GM12874 (cell line): ENCODE data around the gene FBXL16.
A peak's percentile ranks its signal among the peaks of the same experiment; 100 is the strongest.

Experiments
- TF ChIP-seq, protein P1 (sequence below): IDR thresholded peaks from 2 replicates; pipeline ENCODE4 v1.5.1; 2011; ENCODE audit warnings: low read depth, mild to moderate bottlenecking, control low read depth, low read length, moderate library complexity; ENCODE audit not compliant: insufficient read depth

The FBXL16 gene

DNA sequence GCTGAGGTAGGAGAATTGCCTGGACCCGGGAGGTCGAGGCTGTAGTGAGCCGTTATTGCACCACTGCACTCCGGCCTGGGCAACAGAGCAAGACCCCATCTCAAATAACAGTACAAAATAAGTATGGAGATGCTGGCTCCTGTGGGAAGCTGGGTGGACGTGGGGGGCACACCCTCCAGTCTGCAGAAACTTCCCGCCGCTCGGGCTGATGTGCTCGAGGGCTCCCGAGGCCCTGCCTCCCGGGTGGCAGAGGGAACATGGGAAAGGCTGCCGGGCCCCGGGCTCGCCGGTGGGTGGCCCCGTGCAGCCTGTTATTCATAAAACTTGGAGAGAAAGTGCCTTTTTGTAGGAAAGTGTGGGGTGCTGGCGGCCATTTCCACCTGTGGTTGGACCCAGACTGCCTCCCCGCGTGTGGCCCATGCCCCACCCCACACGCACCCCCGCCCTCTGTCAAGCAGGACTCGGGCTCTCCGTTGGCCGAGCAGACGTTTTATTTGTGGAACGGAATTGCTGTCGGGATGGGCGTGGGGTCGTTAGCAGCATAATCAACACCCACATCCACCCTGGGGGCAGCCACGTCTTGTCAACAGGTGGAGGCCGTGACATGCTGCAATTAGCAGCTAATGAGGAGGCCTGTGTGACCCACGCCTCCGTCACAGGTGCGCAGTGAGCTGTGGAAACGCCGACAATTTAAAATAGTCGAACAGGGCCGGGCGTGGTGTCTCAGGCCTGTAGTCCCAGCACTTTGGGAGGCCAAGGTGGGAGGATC, 42.6 kb upstream of the FBXL16 start:
- TF ChIP-seq, protein P1, sequence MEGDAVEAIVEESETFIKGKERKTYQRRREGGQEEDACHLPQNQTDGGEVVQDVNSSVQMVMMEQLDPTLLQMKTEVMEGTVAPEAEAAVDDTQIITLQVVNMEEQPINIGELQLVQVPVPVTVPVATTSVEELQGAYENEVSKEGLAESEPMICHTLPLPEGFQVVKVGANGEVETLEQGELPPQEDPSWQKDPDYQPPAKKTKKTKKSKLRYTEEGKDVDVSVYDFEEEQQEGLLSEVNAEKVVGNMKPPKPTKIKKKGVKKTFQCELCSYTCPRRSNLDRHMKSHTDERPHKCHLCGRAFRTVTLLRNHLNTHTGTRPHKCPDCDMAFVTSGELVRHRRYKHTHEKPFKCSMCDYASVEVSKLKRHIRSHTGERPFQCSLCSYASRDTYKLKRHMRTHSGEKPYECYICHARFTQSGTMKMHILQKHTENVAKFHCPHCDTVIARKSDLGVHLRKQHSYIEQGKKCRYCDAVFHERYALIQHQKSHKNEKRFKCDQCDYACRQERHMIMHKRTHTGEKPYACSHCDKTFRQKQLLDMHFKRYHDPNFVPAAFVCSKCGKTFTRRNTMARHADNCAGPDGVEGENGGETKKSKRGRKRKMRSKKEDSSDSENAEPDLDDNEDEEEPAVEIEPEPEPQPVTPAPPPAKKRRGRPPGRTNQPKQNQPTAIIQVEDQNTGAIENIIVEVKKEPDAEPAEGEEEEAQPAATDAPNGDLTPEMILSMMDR = no peak

- TF ChIP-seq, protein P1 = no peak
These were observed 41.0 kb upstream of the FBXL16 start for GRCh38 chr16:746637-747036.

DNA sequence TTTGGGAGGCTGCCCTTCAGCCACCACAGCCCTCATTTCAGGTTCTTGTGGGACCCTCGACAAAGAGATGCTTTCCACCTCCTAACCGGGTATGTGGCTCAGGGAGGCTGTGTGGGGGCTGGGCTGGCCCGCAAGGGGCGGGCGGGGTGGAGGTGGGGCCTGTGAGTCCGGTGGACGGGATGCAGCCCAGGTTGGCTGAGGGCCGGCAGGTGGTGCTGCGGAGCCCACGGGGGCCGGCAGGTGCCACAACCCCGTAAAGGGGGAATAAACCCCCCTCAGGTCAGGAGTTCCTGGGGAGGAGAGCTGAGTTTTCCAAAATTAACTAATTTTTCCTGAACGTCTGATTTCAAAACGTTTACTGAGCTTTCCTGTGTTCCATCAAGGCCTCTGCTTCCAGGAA, 40.1 kb upstream of the FBXL16 start:
- TF ChIP-seq, protein P1 = peak; percentile 68

GRCh38 chr16:743794-744500, 38.3 kb upstream of the FBXL16 start:
- TF ChIP-seq, protein P1 = peak; percentile 39; the same call in 1 of the 2 replicates

DNA sequence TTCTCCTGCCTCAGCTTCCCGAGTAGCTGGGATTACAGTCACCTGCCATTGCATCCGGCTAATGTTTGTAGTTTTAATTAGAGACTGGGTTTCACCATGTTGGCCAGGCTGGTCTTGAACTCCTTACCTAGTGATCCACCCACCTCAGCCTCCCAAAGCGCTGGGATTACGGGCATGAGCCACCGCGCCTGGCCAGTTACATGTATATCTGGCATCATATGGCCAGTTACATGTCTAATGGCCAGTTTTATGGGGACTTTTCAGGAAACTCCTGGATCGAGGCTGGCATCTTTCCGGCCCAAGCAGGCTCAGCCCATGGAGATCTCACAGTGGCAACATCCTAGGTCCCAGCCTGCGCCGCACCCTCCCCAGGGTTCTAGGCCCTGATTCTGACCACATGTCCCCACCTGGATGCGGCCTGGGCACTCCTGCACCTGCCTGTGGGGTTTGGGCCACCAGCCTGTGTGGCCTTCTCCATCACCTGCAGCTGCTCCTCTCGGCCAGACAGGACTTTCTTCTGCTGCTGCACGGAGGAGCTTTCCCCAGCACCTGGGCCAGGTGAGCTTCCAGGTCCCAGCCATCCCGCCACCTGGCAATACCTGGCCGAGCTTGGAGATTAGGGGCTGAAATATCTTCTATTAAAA, 36.5 kb upstream of the FBXL16 start:
- TF ChIP-seq, protein P1 = no peak

GRCh38 chr16:740764-741505, 35.3 kb upstream of the FBXL16 start, which contains the start of gene CIAO3:
Gene CIAO3 (minus strand): TSS chr16:740997. CDS start chr16:740985, 12 bp downstream.
- TF ChIP-seq, protein P1 = peak; percentile 99

- TF ChIP-seq, protein P1 = no peak
These were observed 34.8 kb upstream of the FBXL16 start for GRCh38 chr16:740459-740763.
